ENCODE results near the gene ELMO1. TPM values are rescaled to one million over a fixed set of nuclear protein-coding genes. Genes with fewer than 3 reads are reported as not detected.

The ELMO1 gene
- total and polyA plus RNA-seq, 10 of the 15 experiments (the other 5 are each of a cell fraction or from before 2014, with no cell fraction given): 22.6 to 85.9 (median 56.6) TPM

GRCh38 chr7:37145682-37146081 lies 303.0 kb downstream of the ELMO1 start:
- CTCF ChIA-PET: interaction anchor here (1.1 to 1.8 kb wide), 3 partner anchors 36 to 54 kb away, joined by 3 to 4 read pairs (median 3); no protein-coding TSS in a partner anchor
- Histone ChIP-seq H2AFZ (ENCODE audit: control insufficient read depth, low read depth, low read length) (no peak overlapping the region), H3K4me3 (no peak overlapping the region), H4K20me1 (ENCODE audit: control insufficient read depth, insufficient read depth) (no peaks in the 10 kb centered on the region), H3K27me3 (replicated peaks in 1 of 2; ENCODE audit: control insufficient read depth in 2 of 2, insufficient read depth in 2 of 2, low read length in 1 of 2) (no peaks in the 10 kb centered on the region), H3K9me3 (replicated peaks; ENCODE audit: control insufficient read depth, insufficient read depth, low read length) (no peaks in the 10 kb centered on the region; the same call in 1 of the 3 replicates), H3K9ac (ENCODE audit: control insufficient read depth, insufficient read depth, low read length) (no peak overlapping the region), H3K79me2 (ENCODE audit: control insufficient read depth, insufficient read depth, low read length) (no peaks in the 10 kb centered on the region), H3K4me1 (ENCODE audit: control insufficient read depth, insufficient read depth, low read length) (peaks cover 3% of the 10 kb centered on the region; the same call in 1 of the 2 replicates), H3K4me2 (ENCODE audit: control insufficient read depth, insufficient read depth) (no peak overlapping the region), H3K36me3 (ENCODE audit: control insufficient read depth in 2 of 2, insufficient read depth in 2 of 2, low read length in 1 of 2) (no peaks in the 10 kb centered on the region), H3K27ac (ENCODE audit: control insufficient read depth, insufficient read depth) (no peak overlapping the region)
- DNase-seq (ENCODE audit: low read depth, low spot score) (no peak), FAIRE-seq (no peak), ATAC-seq (no peak)
- RAD21 ChIA-PET (ENCODE audit: unreplicated experiment): no interaction called here
- BruUV-seq (replicated peaks): no TSS peak
- intact Hi-C loops (cut with micrococcal nuclease; ENCODE audit: unreplicated experiment): no loop called here
- in situ Hi-C loops (cut with MboI): no loop called here
- SMC1A ChIA-PET (ENCODE audit: uncharacterized antibody, unreplicated experiment): interaction anchor here (0.9 to 1.7 kb wide), 2 partner anchors 8 to 118 kb away, joined by 3 to 5 read pairs; no protein-coding TSS in a partner anchor
- TF ChIP-seq ZSCAN29 (IDR thresholded peaks at IDR 0.05) (no peak), MEF2B (IDR thresholded peaks at IDR 0.05; ENCODE audit: partially characterized antibody, poor library complexity, severe bottlenecking) (peak; percentile 27), TCF12 (IDR thresholded peaks at IDR 0.05; ENCODE audit: low read depth, low read length) (no peak)
- WGBS (ENCODE audit: insufficient coverage, insufficient replicate concordance, low lambda C conversion rate, missing lambda C conversion rate): 100% methylated on average over 2 of the region's 2 CpGs
- POLR2A ChIA-PET: interaction anchor here (0.5 kb wide), 1 partner anchor 423 kb away, joined by 8 read pairs; no protein-coding TSS in a partner anchor

GRCh38 chr7:37144423-37144822 lies 304.2 kb downstream of the ELMO1 start:
- POLR2A ChIA-PET: interaction anchor here (0.6 to 0.9 kb wide), 2 partner anchors 28 to 1443 kb away, joined by 3 read pairs; no protein-coding TSS in a partner anchor
- H3K27me3 ChIP-seq (replicated peaks in 1 of 2; ENCODE audit: control insufficient read depth in 2 of 2, insufficient read depth in 2 of 2, low read length in 1 of 2): no peaks in the 10 kb centered on the region
- RAD21 ChIA-PET (ENCODE audit: unreplicated experiment): no interaction called here
- FAIRE-seq (no peak), DNase-seq (ENCODE audit: low read depth, low spot score) (no peak), ATAC-seq (no peak)
- TF ChIP-seq HDGF (IDR thresholded peaks at IDR 0.05): no peak
- no peak for TF ChIP-seq TCF12 (IDR thresholded peaks at IDR 0.05; ENCODE audit: low read depth, low read length)
- no peak for TF ChIP-seq CREB1 (IDR thresholded peaks at IDR 0.05; ENCODE audit: low read depth)
- no peak for TF ChIP-seq PAX8 (IDR thresholded peaks at IDR 0.05)
- TF ChIP-seq NFYA (IDR thresholded peaks at IDR 0.05; ENCODE audit: borderline replicate concordance, low read depth, low read length): no peak
- no peak for TF ChIP-seq SIX5 (IDR thresholded peaks at IDR 0.05; ENCODE audit: low read depth, low read length, severe bottlenecking)
- TF ChIP-seq EGR1 (IDR thresholded peaks at IDR 0.05; ENCODE audit: borderline replicate concordance in 1 of 2, low read depth in 2 of 2, low read length in 2 of 2): no peak
- TF ChIP-seq NBN (IDR thresholded peaks at IDR 0.05): no peak
- CTCF ChIA-PET: interaction anchor here (1.3 to 1.8 kb wide), 3 partner anchors 54 to 159 kb away, joined by 3 to 6 read pairs (median 4); no protein-coding TSS in a partner anchor
- H4K20me1 ChIP-seq (ENCODE audit: control insufficient read depth, insufficient read depth): no peaks in the 10 kb centered on the region
- no peak overlapping the region for H3K27ac ChIP-seq (ENCODE audit: control insufficient read depth, insufficient read depth)
- H2AFZ ChIP-seq (ENCODE audit: control insufficient read depth, low read depth, low read length): no peak overlapping the region
- no peak overlapping the region for H3K9ac ChIP-seq (ENCODE audit: control insufficient read depth, insufficient read depth, low read length)
- no peaks in the 10 kb centered on the region; the same call in 1 of the 3 replicates for H3K9me3 ChIP-seq (replicated peaks; ENCODE audit: control insufficient read depth, insufficient read depth, low read length)
- H3K79me2 ChIP-seq (ENCODE audit: control insufficient read depth, insufficient read depth, low read length): no peaks in the 10 kb centered on the region
- intact Hi-C loops (cut with micrococcal nuclease; ENCODE audit: unreplicated experiment): no loop called here
- no peaks in the 10 kb centered on the region for H3K4me1 ChIP-seq (ENCODE audit: control insufficient read depth, insufficient read depth, low read length)
- SMC1A ChIA-PET (ENCODE audit: uncharacterized antibody, unreplicated experiment): interaction anchor here (0.9 kb wide), 2 partner anchors 10 to 159 kb away, joined by 3 to 4 read pairs; no protein-coding TSS in a partner anchor
- WGBS (ENCODE audit: insufficient coverage, insufficient replicate concordance, low lambda C conversion rate, missing lambda C conversion rate): 91% methylated on average over 1 of the region's 1 CpG
- no peaks in the 10 kb centered on the region for H3K36me3 ChIP-seq (ENCODE audit: control insufficient read depth in 2 of 2, insufficient read depth in 2 of 2, low read length in 1 of 2)
- H3K4me2 ChIP-seq (ENCODE audit: control insufficient read depth, insufficient read depth): no peak overlapping the region
- no TSS peak for BruUV-seq (replicated peaks)
- H3K4me3 ChIP-seq: no peak overlapping the region
- in situ Hi-C loops (cut with MboI): no loop called here

All from GM12878 (cell line).